G401.6 (cell line): ENCODE data around the gene NLRP6.
A peak's percentile ranks its signal among the peaks of the same experiment; 100 is the strongest.
"Not testable (repeated sequence)": the region's sequence is repeated elsewhere in the genome, so short reads cannot be mapped to it uniquely, and the experiment has no call there.

ENCODE experiments used
- FAIRE-seq: peaks from 2 replicates; lab custom pipeline; 2012; peaks lifted over from hg19 to GRCh38; lab: Jason Lieb, UNC

NLRP6 gene

GRCh38 chr11:278001-278951 lies at the start of gene NLRP6:
TSS of gene NLRP6 (plus strand) at chr11:278407. CDS start at chr11:278570, 163 bp downstream.
- FAIRE-seq, result no peak

- FAIRE-seq, result no peak
Measured at GRCh38 chr11:230431-230830, 47.8 kb upstream of the NLRP6 start.

GRCh38 chr11:232783-233565 lies 45.2 kb upstream of the NLRP6 start:
- FAIRE-seq, result no peak

- FAIRE-seq, result no peak
Measured at GRCh38 chr11:235180-235579, 43.0 kb upstream of the NLRP6 start.

GRCh38 chr11:235609-235996 lies 42.6 kb upstream of the NLRP6 start:
- FAIRE-seq, result no peak

- no peak for FAIRE-seq
Measured at GRCh38 chr11:235997-236773, 42.0 kb upstream of the NLRP6 start, which contains the start of gene SIRT3. TSS of gene SIRT3 (minus strand) at chr11:236342. CDS start at chr11:236328, 14 bp downstream.

- FAIRE-seq, result no peak
Measured at GRCh38 chr11:236774-237767, 41.1 kb upstream of the NLRP6 start, which contains the start of gene PSMD13. TSS of gene PSMD13 (plus strand) at chr11:236976. CDS start at chr11:237050, 74 bp downstream.

- not testable (repeated sequence) for FAIRE-seq
Measured at GRCh38 chr11:238346-238745, 39.9 kb upstream of the NLRP6 start.

- FAIRE-seq, result no peak
Measured at GRCh38 chr11:240315-240714, 37.9 kb upstream of the NLRP6 start.

GRCh38 chr11:241634-242033 lies 36.6 kb upstream of the NLRP6 start:
- no peak for FAIRE-seq

GRCh38 chr11:244376-244775 lies 33.8 kb upstream of the NLRP6 start:
- FAIRE-seq, result no peak

- FAIRE-seq, result no peak
Measured at GRCh38 chr11:249062-249461, 29.1 kb upstream of the NLRP6 start.

GRCh38 chr11:250274-250673 lies 27.9 kb upstream of the NLRP6 start:
- FAIRE-seq, result no peak

GRCh38 chr11:250740-251299 lies 27.4 kb upstream of the NLRP6 start:
- FAIRE-seq, result peak; percentile 92

GRCh38 chr11:251550-251949 lies 26.7 kb upstream of the NLRP6 start:
- FAIRE-seq, result no peak

GRCh38 chr11:252666-253065 lies 25.5 kb upstream of the NLRP6 start:
- no peak for FAIRE-seq

- no peak for FAIRE-seq
Measured at GRCh38 chr11:253160-253885, 24.9 kb upstream of the NLRP6 start.

GRCh38 chr11:253886-254270 lies 24.3 kb upstream of the NLRP6 start:
- no peak for FAIRE-seq

GRCh38 chr11:255176-255575 lies 23.0 kb upstream of the NLRP6 start:
- FAIRE-seq, result peak; percentile 33

GRCh38 chr11:255816-256215 lies 22.4 kb upstream of the NLRP6 start:
- FAIRE-seq, result no peak
